NOMO-1 treated with dmso at 0.1 percent for 144 hours (cell line): ENCODE results near the gene POLR1B.
"Not testable (repeated sequence)": the region's sequence is repeated elsewhere in the genome, so short reads cannot be mapped to it uniquely, and the experiment has no call there.

Experiments
- DNase-seq: peaks from one replicate; lab custom pipeline; 2025; ENCODE audit not compliant: unreplicated experiment; lab: John Stamatoyannopoulos, UW

The POLR1B gene

GRCh38 chr2:112600634-112601033, 58.4 kb downstream of the POLR1B start:
- no peak for DNase-seq

- no peak for DNase-seq
These were observed 59.5 kb downstream of the POLR1B start for GRCh38 chr2:112601754-112602153.

- no peak for DNase-seq
These were observed 60.7 kb downstream of the POLR1B start for GRCh38 chr2:112602917-112603316.

GRCh38 chr2:112603731-112604130, 61.5 kb downstream of the POLR1B start:
- no peak for DNase-seq

- DNase-seq: no peak
These were observed 62.7 kb downstream of the POLR1B start for GRCh38 chr2:112604952-112605351.

- no peak for DNase-seq
These were observed 63.7 kb downstream of the POLR1B start for GRCh38 chr2:112605926-112606325.

- DNase-seq: no peak
These were observed 64.3 kb downstream of the POLR1B start for GRCh38 chr2:112606547-112606946.

- DNase-seq: no peak
These were observed 65.6 kb downstream of the POLR1B start for GRCh38 chr2:112607680-112608438.

- DNase-seq: not testable (repeated sequence)
These were observed 67.1 kb downstream of the POLR1B start for GRCh38 chr2:112609320-112609719.

- DNase-seq: not testable (repeated sequence)
These were observed 70.0 kb downstream of the POLR1B start for GRCh38 chr2:112612283-112612682.

GRCh38 chr2:112614201-112614840, 72.1 kb downstream of the POLR1B start:
- DNase-seq: no peak

- DNase-seq: no peak
These were observed 72.8 kb downstream of the POLR1B start for GRCh38 chr2:112615051-112615450.

- not testable (repeated sequence) for DNase-seq
These were observed 73.5 kb downstream of the POLR1B start for GRCh38 chr2:112615798-112616197.

GRCh38 chr2:112618383-112618782, 76.1 kb downstream of the POLR1B start:
- no peak for DNase-seq

- no peak for DNase-seq
These were observed 79.7 kb downstream of the POLR1B start for GRCh38 chr2:112621790-112622527.

GRCh38 chr2:112622528-112622849, 80.2 kb downstream of the POLR1B start:
- no peak for DNase-seq

- peak; percentile 60 for DNase-seq
These were observed 81.9 kb downstream of the POLR1B start for GRCh38 chr2:112623913-112624777.

- DNase-seq: no peak
These were observed 83.3 kb downstream of the POLR1B start for GRCh38 chr2:112625474-112626114.

- DNase-seq: peak; percentile 26
These were observed 84.4 kb downstream of the POLR1B start for GRCh38 chr2:112626604-112627059.
